ENCODE measurements around the gene DBET. TPM values are rescaled to one million over a fixed set of nuclear protein-coding genes. Genes with fewer than 3 reads are reported as not detected.
"Not testable (repeated sequence)": the region's sequence is repeated elsewhere in the genome, so short reads cannot be mapped to it uniquely, and the experiment has no call there.

Gene DBET
- total RNA-seq (2014; rRNA removed; shearing (Covaris generic)) (not detected in 2 replicates), polyA plus RNA-seq (2016; fragmentation: Nextera tagmentation; extraction: Ambion mirVana) (not detected in 2 replicates)

- H3K9me3 ChIP-seq (ENCODE audit: low read depth); H3K9ac ChIP-seq; DNase-seq; H3K27ac ChIP-seq; H3K4me3 ChIP-seq; H3K79me2 ChIP-seq (ENCODE audit: insufficient read depth); H3K9me2 ChIP-seq (ENCODE audit: insufficient read depth); H3F3A ChIP-seq (ENCODE audit: insufficient read depth); H4K20me1 ChIP-seq (ENCODE audit: insufficient read depth); H3K4me1 ChIP-seq (ENCODE audit: insufficient read depth); in situ Hi-C loops (cut with MboI); H3K36me3 ChIP-seq (ENCODE audit: low read depth); H3K4me2 ChIP-seq (ENCODE audit: unreplicated experiment); H2AFZ ChIP-seq: not testable (repeated sequence)
- H3K27me3 ChIP-seq (replicated peaks; ENCODE audit: insufficient read depth) = peaks cover 11% of the 10 kb centered on the region
- WGBS, 2 experiments (ENCODE audit: low coverage in 1 of 2, low lambda C conversion rate in 2 of 2, missing lambda C conversion rate in 2 of 2) = 0 to 3% methylated on average over 2 of the region's 2 CpGs
Measured at GRCh38 chr4:190064342-190064741, at the start of gene DBET. Gene DBET (plus strand): TSS chr4:190064502.

- peak; percentile 68 for DNase-seq
- Histone ChIP-seq H2AFZ (peak overlapping the region; percentile 82), H3K4me2 (ENCODE audit: unreplicated experiment) (peak overlapping the region; percentile 50), H3F3A (ENCODE audit: insufficient read depth) (no peaks in the 10 kb centered on the region), H3K4me3 (peak overlapping the region; percentile 58), H3K79me2 (ENCODE audit: insufficient read depth) (no peaks in the 10 kb centered on the region), H3K9ac (peak overlapping the region; percentile 72), H3K9me3 (ENCODE audit: low read depth) (no peaks in the 10 kb centered on the region), H3K9me2 (ENCODE audit: insufficient read depth) (no peaks in the 10 kb centered on the region), H3K27ac (0 out of 2 replicates have a peak overlapping the region, but pooled peaks have one; percentile 26), H3K27me3 (replicated peaks; ENCODE audit: insufficient read depth) (peaks cover 46% of the 10 kb centered on the region), H4K20me1 (ENCODE audit: insufficient read depth) (no peaks in the 10 kb centered on the region), H3K4me1 (ENCODE audit: insufficient read depth) (no peaks in the 10 kb centered on the region), H3K36me3 (ENCODE audit: low read depth) (no peaks in the 10 kb centered on the region)
- in situ Hi-C loops (cut with MboI) = no loop called here
- 7 to 11% methylated on average over 30 to 67 of the region's 76 CpGs for WGBS, 2 experiments (ENCODE audit: low coverage in 1 of 2, low lambda C conversion rate in 2 of 2, missing lambda C conversion rate in 2 of 2)
- TF ChIP-seq EZH2 (IDR thresholded peaks at IDR 0.05; ENCODE audit: insufficient read depth, poor library complexity, severe bottlenecking) = no peak
- no peak for TF ChIP-seq EZH2phosphoT487 (IDR thresholded peaks at IDR 0.05; ENCODE audit: insufficient read depth, low read depth)
Measured at GRCh38 chr4:190014771-190015537, 49.3 kb upstream of the DBET start.

GRCh38 chr4:190015538-190016368 lies 48.5 kb upstream of the DBET start:
- Histone ChIP-seq H3K36me3 (ENCODE audit: low read depth) (no peaks in the 10 kb centered on the region), H3F3A (ENCODE audit: insufficient read depth) (no peaks in the 10 kb centered on the region), H3K4me2 (ENCODE audit: unreplicated experiment) (peak overlapping the region; percentile 50), H3K9ac (peak overlapping the region; percentile 72; the same call in 1 of the 2 replicates), H3K4me1 (ENCODE audit: insufficient read depth) (no peaks in the 10 kb centered on the region), H2AFZ (peak overlapping the region; percentile 82), H3K9me3 (ENCODE audit: low read depth) (no peaks in the 10 kb centered on the region), H3K4me3 (peak overlapping the region; percentile 58), H3K27ac (no peak overlapping the region), H3K79me2 (ENCODE audit: insufficient read depth) (no peaks in the 10 kb centered on the region), H4K20me1 (ENCODE audit: insufficient read depth) (no peaks in the 10 kb centered on the region), H3K27me3 (replicated peaks; ENCODE audit: insufficient read depth) (peaks cover 54% of the 10 kb centered on the region), H3K9me2 (ENCODE audit: insufficient read depth) (no peaks in the 10 kb centered on the region)
- WGBS, 2 experiments (ENCODE audit: low coverage in 1 of 2, low lambda C conversion rate in 2 of 2, missing lambda C conversion rate in 2 of 2) = 7 to 8% methylated on average over 42 of the region's 43 CpGs
- DNase-seq = peak; percentile 9
- in situ Hi-C loops (cut with MboI) = no loop called here
- TF ChIP-seq EZH2 (IDR thresholded peaks at IDR 0.05; ENCODE audit: insufficient read depth, poor library complexity, severe bottlenecking) (peak; percentile 73), EZH2phosphoT487 (IDR thresholded peaks at IDR 0.05; ENCODE audit: insufficient read depth, low read depth) (0 out of 2 replicates have a peak, but pooled peaks have one; percentile 28)

GRCh38 chr4:190016369-190017289 lies 47.7 kb upstream of the DBET start:
- no peaks in the 10 kb centered on the region for H4K20me1 ChIP-seq (ENCODE audit: insufficient read depth)
- in situ Hi-C loops (cut with MboI) = no loop called here
- H3K9ac ChIP-seq = no peak overlapping the region
- H3K79me2 ChIP-seq (ENCODE audit: insufficient read depth) = no peaks in the 10 kb centered on the region
- H3K36me3 ChIP-seq (ENCODE audit: low read depth) = no peaks in the 10 kb centered on the region
- peaks cover 60% of the 10 kb centered on the region for H3K27me3 ChIP-seq (replicated peaks; ENCODE audit: insufficient read depth)
- H3K4me2 ChIP-seq (ENCODE audit: unreplicated experiment) = no peak overlapping the region
- H3K27ac ChIP-seq = no peak overlapping the region
- H3K9me2 ChIP-seq (ENCODE audit: insufficient read depth) = no peaks in the 10 kb centered on the region
- no peak for TF ChIP-seq EZH2phosphoT487 (IDR thresholded peaks at IDR 0.05; ENCODE audit: insufficient read depth, low read depth)
- TF ChIP-seq EZH2 (IDR thresholded peaks at IDR 0.05; ENCODE audit: insufficient read depth, poor library complexity, severe bottlenecking) = no peak
- H2AFZ ChIP-seq = no peak overlapping the region
- H3K9me3 ChIP-seq (ENCODE audit: low read depth) = no peaks in the 10 kb centered on the region
- H3F3A ChIP-seq (ENCODE audit: insufficient read depth) = no peaks in the 10 kb centered on the region
- 10 to 12% methylated on average over 39 to 43 of the region's 43 CpGs for WGBS, 2 experiments (ENCODE audit: low coverage in 1 of 2, low lambda C conversion rate in 2 of 2, missing lambda C conversion rate in 2 of 2)
- H3K4me1 ChIP-seq (ENCODE audit: insufficient read depth) = no peaks in the 10 kb centered on the region
- no peak for DNase-seq
- no peak overlapping the region for H3K4me3 ChIP-seq
